Testis (tissue), 3 donors: Measurements from ENCODE around the gene TTLL8. TPM values are rescaled to one million over a fixed set of nuclear protein-coding genes. Genes with fewer than 3 reads are reported as not detected.

ENCODE experiments used
- DNase-seq: peaks from one replicate; pipeline ENCODE4 v3.0.0-alpha.2; 2019
- H3K27ac ChIP-seq, 2 donors: fragments of 200-600 bp; sonication (generic); one replicate each; pipeline ENCODE4 v1.5.1; 2019
- H3K27me3 ChIP-seq: fragments of 200-600 bp; sonication (generic); one replicate; pipeline ENCODE4 v1.5.1; 2019
- H3K36me3 ChIP-seq: fragments of 200-600 bp; sonication (generic); one replicate; pipeline ENCODE4 v1.5.1; 2017; ENCODE audit warnings: low read depth; ENCODE audit errors: missing control alignments
- H3K4me1 ChIP-seq: fragments of 200-600 bp; sonication (generic); one replicate; pipeline ENCODE4 v1.5.1; 2019
- H3K4me3 ChIP-seq, 2 donors: fragments of 200-600 bp; sonication (generic); one replicate each; pipeline ENCODE4 v1.5.1; 2017 to 2019
- H3K9me3 ChIP-seq: fragments of 200-600 bp; sonication (generic); one replicate; pipeline ENCODE4 v1.5.1; 2017
- POLR2A ChIP-seq: fragments of 450-650 bp; IDR thresholded peaks from one replicate; pipeline ENCODE4 v1.6.1; 2017; ENCODE audit warnings: antibody characterized with exemption, mild to moderate bottlenecking, moderate library complexity
- WGBS, 2 donors: methylation state at CpG; one replicate each; pipeline ENCODE4 v1.1.5; 2018; 5-methylcytosine and 5-hydroxymethylcytosine counted together
- intact Hi-C: fragments of 100-400 bp; cut with DNase I; formaldehyde crosslinking; loops from one replicate; pipeline ENCODE4 v1.15.1; 2023; ENCODE audit warnings: low total_unique reads
- polyA plus RNA-seq: library from polyadenylated mRNA; stranded (reverse); fragments of 350-450 nt; fragmentation: Illumina TruSeq; extraction: RNeasy Lipid Tissue Mini Kit (QIAGEN cat#74804); gene quantifications from one replicate; pipeline ENCODE4 v1.2.3, GENCODE V29; 2014; ENCODE audit warnings: low read depth, low replicate concordance; ENCODE audit not compliant: insufficient read depth
- total RNA-seq, 2 donors: library from RNA; depleted of rRNA; stranded (reverse); fragments of >200 nt; gene quantifications; one replicate each; pipeline ENCODE4 v1.2.3, GENCODE V29; 2016
- TF ChIP-seq, protein P1 (sequence below), 3 experiments: fragments of 450-650 bp in 2 of 3; fragments of 200-600 bp in 1 of 3; sonication (generic) in 1 of 3; IDR thresholded peaks; one replicate each; pipeline ENCODE4 v1.5.1; 2016 to 2019; ENCODE audit warnings: antibody characterized with exemption in 3 of 3, mild to moderate bottlenecking in 2 of 3, moderate library complexity in 1 of 3

The TTLL8 gene
- total and polyA plus RNA-seq, 3 donors from 2014 or later, result 5.1 to 11.9 (median 11.3) TPM

DNA sequence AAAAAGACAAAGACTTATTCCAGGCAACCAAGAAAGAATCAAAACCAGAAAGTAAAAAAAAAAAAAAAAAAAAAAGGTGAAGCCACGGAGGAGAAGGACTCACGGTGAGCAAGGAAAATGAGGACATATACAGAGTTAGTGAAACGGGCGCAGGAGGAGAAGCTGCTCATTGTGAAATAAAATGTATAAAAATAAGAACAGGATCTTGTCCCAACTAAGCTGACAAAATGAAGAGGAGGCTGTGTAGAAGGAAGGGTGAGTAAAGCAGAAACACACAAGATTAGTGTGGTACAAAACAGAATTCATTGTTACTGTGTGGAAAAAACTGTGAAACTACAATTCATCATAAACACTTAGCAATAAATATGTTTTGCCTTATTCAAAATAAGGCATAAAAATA is 53.2 kb downstream of the TTLL8 start:
- TF ChIP-seq POLR2A, result no peak
- TF ChIP-seq, protein P1, sequence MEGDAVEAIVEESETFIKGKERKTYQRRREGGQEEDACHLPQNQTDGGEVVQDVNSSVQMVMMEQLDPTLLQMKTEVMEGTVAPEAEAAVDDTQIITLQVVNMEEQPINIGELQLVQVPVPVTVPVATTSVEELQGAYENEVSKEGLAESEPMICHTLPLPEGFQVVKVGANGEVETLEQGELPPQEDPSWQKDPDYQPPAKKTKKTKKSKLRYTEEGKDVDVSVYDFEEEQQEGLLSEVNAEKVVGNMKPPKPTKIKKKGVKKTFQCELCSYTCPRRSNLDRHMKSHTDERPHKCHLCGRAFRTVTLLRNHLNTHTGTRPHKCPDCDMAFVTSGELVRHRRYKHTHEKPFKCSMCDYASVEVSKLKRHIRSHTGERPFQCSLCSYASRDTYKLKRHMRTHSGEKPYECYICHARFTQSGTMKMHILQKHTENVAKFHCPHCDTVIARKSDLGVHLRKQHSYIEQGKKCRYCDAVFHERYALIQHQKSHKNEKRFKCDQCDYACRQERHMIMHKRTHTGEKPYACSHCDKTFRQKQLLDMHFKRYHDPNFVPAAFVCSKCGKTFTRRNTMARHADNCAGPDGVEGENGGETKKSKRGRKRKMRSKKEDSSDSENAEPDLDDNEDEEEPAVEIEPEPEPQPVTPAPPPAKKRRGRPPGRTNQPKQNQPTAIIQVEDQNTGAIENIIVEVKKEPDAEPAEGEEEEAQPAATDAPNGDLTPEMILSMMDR (IDR thresholded peaks at IDR 0.05), result no peak
- no peaks in the 10 kb centered on the region for H3K36me3 ChIP-seq
- intact Hi-C loops, result no loop called here
- WGBS, 2 donors, result 73 to 86% methylated on average over 4 of the region's 4 CpGs
- H3K27me3 ChIP-seq, result no peaks in the 10 kb centered on the region
- H3K9me3 ChIP-seq, result no peaks in the 10 kb centered on the region
- H3K4me1 ChIP-seq, result no peaks in the 10 kb centered on the region
- DNase-seq, result no peak
- no peak overlapping the region for H3K4me3 ChIP-seq
- no peak overlapping the region for H3K27ac ChIP-seq

DNA sequence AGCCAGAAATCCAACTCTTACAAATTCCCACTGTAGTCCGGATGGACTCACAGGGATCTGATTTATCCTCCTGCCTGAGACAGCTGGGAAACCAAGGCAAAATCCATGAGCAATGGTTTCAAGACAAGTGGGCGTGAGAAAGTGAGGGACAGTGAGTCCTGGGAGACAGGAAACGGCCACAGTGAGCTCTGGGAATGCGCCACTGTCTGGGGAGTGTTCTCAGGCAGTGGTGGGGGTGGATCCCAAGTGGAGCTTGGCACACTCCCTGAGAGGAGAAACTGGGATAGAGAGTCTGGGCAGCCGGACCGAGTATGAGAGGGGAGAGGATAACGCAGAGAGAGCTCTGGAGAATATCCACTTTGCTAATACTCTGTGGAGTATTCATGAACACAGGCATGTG is 55.3 kb downstream of the TTLL8 start:
- TF ChIP-seq, protein P1 (IDR thresholded peaks at IDR 0.05), result no peak
- no peak for TF ChIP-seq POLR2A
- H3K9me3 ChIP-seq, result no peaks in the 10 kb centered on the region
- H3K36me3 ChIP-seq, result no peaks in the 10 kb centered on the region
- WGBS, 2 donors, result 65 to 78% methylated on average over 7 of the region's 7 CpGs
- H3K27me3 ChIP-seq, result no peaks in the 10 kb centered on the region
- H3K27ac ChIP-seq, result no peak overlapping the region
- no peak for DNase-seq
- intact Hi-C loops, result no loop called here
- no peaks in the 10 kb centered on the region for H3K4me1 ChIP-seq
- H3K4me3 ChIP-seq, result no peak overlapping the region

GRCh38 chr22:50001388-50002231 is 56.5 kb downstream of the TTLL8 start:
- no peak overlapping the region for H3K4me3 ChIP-seq
- TF ChIP-seq, protein P1 (IDR thresholded peaks at IDR 0.05), result no peak
- no peak for TF ChIP-seq POLR2A
- H3K9me3 ChIP-seq, result no peaks in the 10 kb centered on the region
- intact Hi-C loops, result no loop called here
- 81 to 88% methylated on average over 14 to 16 of the region's 16 CpGs for WGBS, 2 donors
- H3K27me3 ChIP-seq, result no peaks in the 10 kb centered on the region
- no peaks in the 10 kb centered on the region for H3K4me1 ChIP-seq
- no peak overlapping the region for H3K27ac ChIP-seq
- DNase-seq, result no peak
- H3K36me3 ChIP-seq, result no peaks in the 10 kb centered on the region

- intact Hi-C loops, result no loop called here
- no peak for DNase-seq
- TF ChIP-seq, protein P1 (IDR thresholded peaks at IDR 0.05), result no peak
- TF ChIP-seq POLR2A, result no peak
- no peaks in the 10 kb centered on the region for H3K4me1 ChIP-seq
- no peaks in the 10 kb centered on the region for H3K36me3 ChIP-seq
- WGBS, 2 donors, result 91 to 95% methylated on average over 13 to 32 of the region's 32 CpGs
- H3K27ac ChIP-seq, result no peak overlapping the region
- H3K4me3 ChIP-seq, result no peak overlapping the region
- no peaks in the 10 kb centered on the region for H3K27me3 ChIP-seq
- H3K9me3 ChIP-seq, result no peaks in the 10 kb centered on the region
These were observed 57.3 kb downstream of the TTLL8 start for GRCh38 chr22:50000587-50001387.
